ENCODE data around the gene MINPP1.

DNA sequence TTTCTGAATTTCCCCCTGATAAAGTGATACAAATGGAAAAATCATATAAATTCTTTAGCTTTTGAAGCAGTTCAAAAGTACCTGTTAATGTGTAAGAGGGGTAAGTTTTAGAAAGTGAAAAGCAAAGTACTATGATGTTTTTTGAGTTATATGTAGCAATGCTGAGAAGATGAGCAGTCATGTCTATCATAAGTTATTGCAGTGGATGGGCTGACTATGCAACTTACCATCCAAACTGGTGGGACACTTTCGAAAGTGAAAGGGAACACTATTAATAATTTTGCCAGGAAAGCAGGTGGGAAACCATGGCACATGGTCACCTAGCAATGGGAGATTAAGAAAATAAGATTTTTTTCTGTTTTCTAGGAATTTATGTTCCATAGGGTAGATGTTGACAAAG is 4.1 kb downstream of the MINPP1 start:
- TF ChIP-seq FOXK2 (IDR thresholded peaks at IDR 0.05) (no peak), FOXM1 (IDR thresholded peaks at IDR 0.05; ENCODE audit: borderline replicate concordance) (no peak), TARDBP (IDR thresholded peaks at IDR 0.05) (no peak), BHLHE40 (IDR thresholded peaks at IDR 0.05; ENCODE audit: borderline replicate concordance) (no peak), NFRKB (IDR thresholded peaks at IDR 0.05) (no peak), FOXA1 (IDR thresholded peaks at IDR 0.05) (no peak), LEF1 (IDR thresholded peaks at IDR 0.05; ENCODE audit: borderline replicate concordance) (no peak), HDGF (IDR thresholded peaks at IDR 0.05; ENCODE audit: borderline replicate concordance) (no peak), CTBP1 (IDR thresholded peaks at IDR 0.05; ENCODE audit: borderline replicate concordance) (no peak)
- TF ChIP-seq, protein P1, sequence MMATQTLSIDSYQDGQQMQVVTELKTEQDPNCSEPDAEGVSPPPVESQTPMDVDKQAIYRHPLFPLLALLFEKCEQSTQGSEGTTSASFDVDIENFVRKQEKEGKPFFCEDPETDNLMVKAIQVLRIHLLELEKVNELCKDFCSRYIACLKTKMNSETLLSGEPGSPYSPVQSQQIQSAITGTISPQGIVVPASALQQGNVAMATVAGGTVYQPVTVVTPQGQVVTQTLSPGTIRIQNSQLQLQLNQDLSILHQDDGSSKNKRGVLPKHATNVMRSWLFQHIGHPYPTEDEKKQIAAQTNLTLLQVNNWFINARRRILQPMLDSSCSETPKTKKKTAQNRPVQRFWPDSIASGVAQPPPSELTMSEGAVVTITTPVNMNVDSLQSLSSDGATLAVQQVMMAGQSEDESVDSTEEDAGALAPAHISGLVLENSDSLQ (IDR thresholded peaks at IDR 0.05): no peak
